HG03039 (cell line): Measurements from ENCODE around the gene PCNX1.
"Not testable (repeated sequence)": the region's sequence is repeated elsewhere in the genome, so short reads cannot be mapped to it uniquely, and the experiment has no call there.

Experiments used
- ATAC-seq: cut with Tn5 transposase; IDR thresholded peaks from one replicate; pipeline ENCODE4 v1.9.1; 2021; ENCODE audit warnings: mild to moderate bottlenecking, moderate library complexity; ENCODE audit not compliant: unreplicated experiment

Gene PCNX1

GRCh38 chr14:70915415-70915814 lies 8.2 kb downstream of the PCNX1 start:
- no peak for ATAC-seq

- no peak for ATAC-seq
Observed at GRCh38 chr14:70916300-70916699, 9.0 kb downstream of the PCNX1 start.

- ATAC-seq: no peak
Observed at GRCh38 chr14:70916799-70917198, 9.5 kb downstream of the PCNX1 start.

- ATAC-seq: no peak
Observed at GRCh38 chr14:70917633-70918032, 10.4 kb downstream of the PCNX1 start.

- ATAC-seq: no peak
Observed at GRCh38 chr14:70919774-70920173, 12.5 kb downstream of the PCNX1 start.

GRCh38 chr14:70920608-70921007 lies 13.3 kb downstream of the PCNX1 start:
- no peak for ATAC-seq

- no peak for ATAC-seq
Observed at GRCh38 chr14:70921669-70922068, 14.4 kb downstream of the PCNX1 start.

GRCh38 chr14:70924521-70924920 lies 17.3 kb downstream of the PCNX1 start:
- ATAC-seq: no peak

GRCh38 chr14:70926235-70926830 lies 19.1 kb downstream of the PCNX1 start:
- ATAC-seq: no peak

- ATAC-seq: no peak
Observed at GRCh38 chr14:70931008-70931407, 23.7 kb downstream of the PCNX1 start.

- ATAC-seq: no peak
Observed at GRCh38 chr14:70934084-70934483, 26.8 kb downstream of the PCNX1 start.

- no peak for ATAC-seq
Observed at GRCh38 chr14:70934502-70935134, 27.4 kb downstream of the PCNX1 start.

- ATAC-seq: no peak
Observed at GRCh38 chr14:70935135-70935534, 27.9 kb downstream of the PCNX1 start.

- not testable (repeated sequence) for ATAC-seq
Observed at GRCh38 chr14:70939693-70940092, 32.4 kb downstream of the PCNX1 start.

- not testable (repeated sequence) for ATAC-seq
Observed at GRCh38 chr14:70941637-70942341, 34.5 kb downstream of the PCNX1 start.

- no peak for ATAC-seq
Observed at GRCh38 chr14:70942342-70942706, 35.1 kb downstream of the PCNX1 start.

- ATAC-seq: not testable (repeated sequence)
Observed at GRCh38 chr14:70942721-70943120, 35.5 kb downstream of the PCNX1 start.

- no peak for ATAC-seq
Observed at GRCh38 chr14:70943838-70944237, 36.6 kb downstream of the PCNX1 start.

- no peak for ATAC-seq
Observed at GRCh38 chr14:70947739-70948138, 40.5 kb downstream of the PCNX1 start.

- no peak for ATAC-seq
Observed at GRCh38 chr14:70952485-70952884, 45.2 kb downstream of the PCNX1 start.

GRCh38 chr14:70954068-70954467 lies 46.8 kb downstream of the PCNX1 start:
- no peak for ATAC-seq
